ENCODE measurements around the gene AKR1B1.

AKR1B1 gene

GRCh38 chr7:134480730-134481129, 21.8 kb upstream of the AKR1B1 start:
- no peak for TF ChIP-seq CTCF (IDR thresholded peaks at IDR 0.05; ENCODE audit: low read depth, low read length, missing control alignments)
- no peak overlapping the region for H3K4me3 ChIP-seq (replicated peaks; ENCODE audit: low read depth, low read length)
- no peak for DNase-seq (ENCODE audit: extremely low read depth, low read depth)

GRCh38 chr7:134480202-134480601, 21.3 kb upstream of the AKR1B1 start:
- no peak for DNase-seq (ENCODE audit: extremely low read depth, low read depth)
- no peak for TF ChIP-seq CTCF (IDR thresholded peaks at IDR 0.05; ENCODE audit: low read depth, low read length, missing control alignments)
- no peak overlapping the region for H3K4me3 ChIP-seq (replicated peaks; ENCODE audit: low read depth, low read length)

- TF ChIP-seq CTCF (IDR thresholded peaks at IDR 0.05; ENCODE audit: low read depth, low read length, missing control alignments), result no peak
- no peak for DNase-seq (ENCODE audit: extremely low read depth, low read depth)
- no peak overlapping the region for H3K4me3 ChIP-seq (replicated peaks; ENCODE audit: low read depth, low read length)
These were observed 19.8 kb upstream of the AKR1B1 start for GRCh38 chr7:134478707-134479106.

- no peak overlapping the region for H3K4me3 ChIP-seq (replicated peaks; ENCODE audit: low read depth, low read length)
- DNase-seq (ENCODE audit: extremely low read depth, low read depth), result no peak
- no peak for TF ChIP-seq CTCF (IDR thresholded peaks at IDR 0.05; ENCODE audit: low read depth, low read length, missing control alignments)
These were observed 19.1 kb upstream of the AKR1B1 start for GRCh38 chr7:134477954-134478353.

- no peak for TF ChIP-seq CTCF (IDR thresholded peaks at IDR 0.05; ENCODE audit: low read depth, low read length, missing control alignments)
- H3K4me3 ChIP-seq (replicated peaks; ENCODE audit: low read depth, low read length), result no peak overlapping the region
- no peak for DNase-seq (ENCODE audit: extremely low read depth, low read depth)
These were observed 17.1 kb upstream of the AKR1B1 start for GRCh38 chr7:134476044-134476443.

GRCh38 chr7:134474828-134475227, 15.9 kb upstream of the AKR1B1 start:
- TF ChIP-seq CTCF (IDR thresholded peaks at IDR 0.05; ENCODE audit: low read depth, low read length, missing control alignments), result no peak
- H3K4me3 ChIP-seq (replicated peaks; ENCODE audit: low read depth, low read length), result no peak overlapping the region
- no peak for DNase-seq (ENCODE audit: extremely low read depth, low read depth)

GRCh38 chr7:134473861-134474291, 15.0 kb upstream of the AKR1B1 start:
- H3K4me3 ChIP-seq (replicated peaks; ENCODE audit: low read depth, low read length), result no peak overlapping the region
- no peak for DNase-seq (ENCODE audit: extremely low read depth, low read depth)
- TF ChIP-seq CTCF (IDR thresholded peaks at IDR 0.05; ENCODE audit: low read depth, low read length, missing control alignments), result no peak
